OCI-LY3 (cell line): ENCODE measurements around the gene DPF3.

ENCODE experiments used
- CTCF ChIP-seq: fragments of 200-600, 300-600 bp; sonication (generic); IDR thresholded peaks from 2 replicates; pipeline ENCODE4 v1.5.1; 2014; ENCODE audit warnings: antibody characterized with exemption, low read length, low read depth
- EZH2phosphoT487 ChIP-seq: fragments of 200-600 bp; shearing (Covaris generic); IDR thresholded peaks from 2 replicates; pipeline ENCODE4 v1.6.1; 2018; ENCODE audit warnings: antibody characterized with exemption, mixed run types, low read depth

GRCh38 chr14:72800848-72801370 lies 93.0 kb downstream of the DPF3 start:
- no peak for TF ChIP-seq CTCF
- TF ChIP-seq EZH2phosphoT487 = no peak
